ENCODE measurements around the gene FAM168A. TPM values are rescaled to one million over a fixed set of nuclear protein-coding genes. Genes with fewer than 3 reads are reported as not detected.

FAM168A gene
- total RNA-seq, 3 donors from 2014 or later (not counting 1 experiment from before 2014, with no cell fraction given) = 27.4 to 39.8 (median 30.4) TPM

DNA sequence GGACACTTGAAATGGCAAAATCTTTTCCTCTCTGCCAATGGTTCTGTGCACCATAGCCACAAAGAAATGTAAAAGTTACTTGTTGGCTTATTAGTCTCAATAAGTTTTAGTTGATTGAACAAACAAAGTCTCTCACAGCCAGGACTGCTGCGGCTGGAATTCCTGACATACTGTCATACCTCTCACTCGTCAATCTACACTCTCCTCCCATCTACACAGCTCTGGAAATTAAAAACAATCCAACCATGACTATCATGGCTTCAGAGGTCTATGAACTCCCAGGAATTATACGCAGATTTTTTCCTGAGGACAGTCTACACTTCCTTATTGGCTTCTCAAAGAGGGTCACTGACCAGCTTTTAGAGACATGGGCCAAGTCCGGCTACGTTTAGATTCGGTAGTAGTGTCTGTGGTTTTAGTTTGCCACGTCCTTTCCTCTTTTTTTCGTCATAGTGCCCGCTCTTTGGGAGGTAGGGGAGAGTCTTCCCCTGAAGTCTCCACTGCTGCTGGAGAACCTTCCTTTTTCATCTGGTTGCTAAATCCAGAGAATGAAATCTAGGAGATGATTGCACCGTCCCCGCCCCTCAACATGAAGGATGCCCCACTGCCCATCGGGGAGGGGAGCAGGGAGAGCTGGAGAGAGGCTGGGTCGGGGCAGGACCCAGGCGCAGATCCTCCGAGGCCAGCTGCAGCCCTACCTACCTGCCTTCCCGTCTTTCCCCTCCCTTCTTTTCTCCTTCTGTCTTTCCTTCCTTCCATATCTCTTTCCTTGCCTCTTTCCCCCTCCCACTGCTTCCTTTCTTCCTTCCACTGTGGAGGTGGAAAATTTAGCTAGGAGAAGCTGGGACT is 47.4 kb upstream of the FAM168A start:
- no peaks in the 10 kb centered on the region for H3K36me3 ChIP-seq (ENCODE audit: control insufficient read depth, insufficient read depth, low read length)
- Mint-ChIP-seq H3K27me3 (ENCODE audit: low read depth in 2 of 2) (peaks cover 1 to 10% of the 10 kb centered on the region in 2 donors), H3K9me3 (no peaks in the 10 kb centered on the region), H3K4me1 (peaks cover 4 to 10% of the 10 kb centered on the region in 2 donors), H3K4me3 (no peak overlapping the region), H3K36me3 (no peaks in the 10 kb centered on the region), H3K27ac (no peak overlapping the region)
- H3K27me3 ChIP-seq (ENCODE audit: control insufficient read depth, insufficient read depth, low read length) = no peaks in the 10 kb centered on the region
- intact Hi-C loops (cut with micrococcal nuclease) = no loop called here
- WGBS (ENCODE audit: insufficient coverage) = 40% methylated on average over 16 of the region's 16 CpGs
- H3K4me1 ChIP-seq (ENCODE audit: control insufficient read depth, insufficient read depth, low read length) = peaks cover 13% of the 10 kb centered on the region
- H3K27ac ChIP-seq (ENCODE audit: low read length) = no peak overlapping the region
- H3K9me3 ChIP-seq (ENCODE audit: control insufficient read depth, insufficient read depth, low read length) = no peaks in the 10 kb centered on the region
- ATAC-seq (no peak), DNase-seq (no peak)
- no peak overlapping the region for H3K4me3 ChIP-seq (ENCODE audit: low read length)
- TF ChIP-seq, protein P1, sequence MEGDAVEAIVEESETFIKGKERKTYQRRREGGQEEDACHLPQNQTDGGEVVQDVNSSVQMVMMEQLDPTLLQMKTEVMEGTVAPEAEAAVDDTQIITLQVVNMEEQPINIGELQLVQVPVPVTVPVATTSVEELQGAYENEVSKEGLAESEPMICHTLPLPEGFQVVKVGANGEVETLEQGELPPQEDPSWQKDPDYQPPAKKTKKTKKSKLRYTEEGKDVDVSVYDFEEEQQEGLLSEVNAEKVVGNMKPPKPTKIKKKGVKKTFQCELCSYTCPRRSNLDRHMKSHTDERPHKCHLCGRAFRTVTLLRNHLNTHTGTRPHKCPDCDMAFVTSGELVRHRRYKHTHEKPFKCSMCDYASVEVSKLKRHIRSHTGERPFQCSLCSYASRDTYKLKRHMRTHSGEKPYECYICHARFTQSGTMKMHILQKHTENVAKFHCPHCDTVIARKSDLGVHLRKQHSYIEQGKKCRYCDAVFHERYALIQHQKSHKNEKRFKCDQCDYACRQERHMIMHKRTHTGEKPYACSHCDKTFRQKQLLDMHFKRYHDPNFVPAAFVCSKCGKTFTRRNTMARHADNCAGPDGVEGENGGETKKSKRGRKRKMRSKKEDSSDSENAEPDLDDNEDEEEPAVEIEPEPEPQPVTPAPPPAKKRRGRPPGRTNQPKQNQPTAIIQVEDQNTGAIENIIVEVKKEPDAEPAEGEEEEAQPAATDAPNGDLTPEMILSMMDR (IDR thresholded peaks at IDR 0.05) = no peak

DNA sequence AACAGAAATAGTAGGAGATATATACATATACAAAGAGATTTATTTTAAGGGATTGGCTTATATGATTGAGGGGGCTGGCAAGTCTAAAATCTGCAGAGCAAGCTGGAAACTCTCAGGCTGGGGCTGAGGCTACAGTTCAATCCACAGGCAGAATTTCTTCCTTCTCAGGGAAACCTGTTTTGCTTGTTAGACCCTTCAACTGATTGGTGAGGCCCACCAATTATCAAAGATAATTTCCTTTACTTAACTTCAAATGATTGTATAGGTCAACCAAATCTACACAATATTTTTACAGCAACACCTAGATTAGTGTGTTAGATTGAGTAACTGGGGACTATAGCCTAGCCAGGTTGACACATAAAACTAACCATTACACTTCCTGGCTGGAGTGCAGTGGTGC is 43.8 kb upstream of the FAM168A start:
- H3K36me3 Mint-ChIP-seq = no peaks in the 10 kb centered on the region
- no peaks in the 10 kb centered on the region for H3K36me3 ChIP-seq (ENCODE audit: control insufficient read depth, insufficient read depth, low read length)
- no peak for ATAC-seq
- H3K27ac ChIP-seq (ENCODE audit: low read length) = no peak overlapping the region
- H3K9me3 ChIP-seq (ENCODE audit: control insufficient read depth, insufficient read depth, low read length) = no peaks in the 10 kb centered on the region
- DNase-seq = no peak
- no peaks in the 10 kb centered on the region for H3K9me3 Mint-ChIP-seq
- H3K4me1 ChIP-seq (ENCODE audit: control insufficient read depth, insufficient read depth, low read length) = peaks cover under 1% of the 10 kb centered on the region
- no peak overlapping the region for H3K4me3 ChIP-seq (ENCODE audit: low read length)
- H3K27ac Mint-ChIP-seq = no peak overlapping the region
- no peak overlapping the region for H3K4me3 Mint-ChIP-seq
- H3K27me3 ChIP-seq (ENCODE audit: control insufficient read depth, insufficient read depth, low read length) = no peaks in the 10 kb centered on the region
- H3K4me1 Mint-ChIP-seq = no peaks in the 10 kb centered on the region
- intact Hi-C loops (cut with micrococcal nuclease) = no loop called here
- H3K27me3 Mint-ChIP-seq (ENCODE audit: low read depth in 2 of 2) = peaks cover 4 to 10% of the 10 kb centered on the region in 2 donors
- TF ChIP-seq, protein P1 (IDR thresholded peaks at IDR 0.05) = no peak

GRCh38 chr11:73640592-73640991 is 42.7 kb upstream of the FAM168A start:
- 22% methylated on average over 2 of the region's 2 CpGs for WGBS (ENCODE audit: insufficient coverage)
- H3K4me3 ChIP-seq (ENCODE audit: low read length) = no peak overlapping the region
- H3K4me3 Mint-ChIP-seq = no peak overlapping the region
- TF ChIP-seq, protein P1 (IDR thresholded peaks at IDR 0.05) = no peak
- DNase-seq (peak in 1 of 2 donors; percentile 22), ATAC-seq (no peak)
- intact Hi-C loops (cut with micrococcal nuclease) = no loop called here
- no peaks in the 10 kb centered on the region for H3K36me3 ChIP-seq (ENCODE audit: control insufficient read depth, insufficient read depth, low read length)
- no peaks in the 10 kb centered on the region for H3K9me3 ChIP-seq (ENCODE audit: control insufficient read depth, insufficient read depth, low read length)
- H3K4me1 Mint-ChIP-seq = no peaks in the 10 kb centered on the region
- H3K4me1 ChIP-seq (ENCODE audit: control insufficient read depth, insufficient read depth, low read length) = no peaks in the 10 kb centered on the region
- H3K27ac Mint-ChIP-seq = no peak overlapping the region
- no peaks in the 10 kb centered on the region for H3K36me3 Mint-ChIP-seq
- peaks cover 4 to 5% of the 10 kb centered on the region in 2 donors for H3K27me3 Mint-ChIP-seq (ENCODE audit: low read depth in 2 of 2)
- H3K9me3 Mint-ChIP-seq = no peaks in the 10 kb centered on the region
- H3K27ac ChIP-seq (ENCODE audit: low read length) = no peak overlapping the region
- no peaks in the 10 kb centered on the region for H3K27me3 ChIP-seq (ENCODE audit: control insufficient read depth, insufficient read depth, low read length)

All from natural killer cell (primary cell).